Keratinocyte (primary cell): ENCODE data around the gene CHCHD6.

Experiments
- EZH2 ChIP-seq: IDR thresholded peaks from one replicate; pipeline ENCODE4 v1.6.1; 2012; ENCODE audit warnings: inconsistent platforms, mild to moderate bottlenecking, low read length, moderate library complexity
- TF ChIP-seq, protein P1 (sequence below), 3 experiments: IDR thresholded peaks in 1 of 3; conservative IDR thresholded peaks in 1 of 3; optimal IDR thresholded peaks in 1 of 3; 2 replicates in 2 of 3; 3 replicates in 1 of 3; pipeline versions ENCODE3 to v1.5.1; 2011; ENCODE audit warnings: low read length in 3 of 3, mild to moderate bottlenecking in 3 of 3, moderate library complexity in 2 of 3, control low read depth in 1 of 3, inconsistent platforms in 1 of 3; ENCODE audit not compliant: insufficient read depth in 2 of 3; ENCODE audit errors: extremely low read depth in 1 of 3

GRCh38 chr3:126718561-126719445 is 14.8 kb downstream of the CHCHD6 start:
- TF ChIP-seq, protein P1, sequence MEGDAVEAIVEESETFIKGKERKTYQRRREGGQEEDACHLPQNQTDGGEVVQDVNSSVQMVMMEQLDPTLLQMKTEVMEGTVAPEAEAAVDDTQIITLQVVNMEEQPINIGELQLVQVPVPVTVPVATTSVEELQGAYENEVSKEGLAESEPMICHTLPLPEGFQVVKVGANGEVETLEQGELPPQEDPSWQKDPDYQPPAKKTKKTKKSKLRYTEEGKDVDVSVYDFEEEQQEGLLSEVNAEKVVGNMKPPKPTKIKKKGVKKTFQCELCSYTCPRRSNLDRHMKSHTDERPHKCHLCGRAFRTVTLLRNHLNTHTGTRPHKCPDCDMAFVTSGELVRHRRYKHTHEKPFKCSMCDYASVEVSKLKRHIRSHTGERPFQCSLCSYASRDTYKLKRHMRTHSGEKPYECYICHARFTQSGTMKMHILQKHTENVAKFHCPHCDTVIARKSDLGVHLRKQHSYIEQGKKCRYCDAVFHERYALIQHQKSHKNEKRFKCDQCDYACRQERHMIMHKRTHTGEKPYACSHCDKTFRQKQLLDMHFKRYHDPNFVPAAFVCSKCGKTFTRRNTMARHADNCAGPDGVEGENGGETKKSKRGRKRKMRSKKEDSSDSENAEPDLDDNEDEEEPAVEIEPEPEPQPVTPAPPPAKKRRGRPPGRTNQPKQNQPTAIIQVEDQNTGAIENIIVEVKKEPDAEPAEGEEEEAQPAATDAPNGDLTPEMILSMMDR (optimal IDR thresholded peaks at IDR 0.05 in 1 of 3, IDR thresholded peaks at IDR 0.05 in 1 of 3, conservative IDR thresholded peaks at IDR 0.05 in 1 of 3; ENCODE audit: extremely low read depth in 1 of 3, insufficient read depth in 2 of 3, low read length in 3 of 3) = no peak
- no peak for TF ChIP-seq EZH2
